WTC11 (cell line): Measurements from ENCODE around the gene FLOT2. TPM values are rescaled to one million over a fixed set of nuclear protein-coding genes. Genes with fewer than 3 reads are reported as not detected.

ENCODE experiments used
- ATAC-seq: fragments of 200-7000 bp; cut with Tn5 transposase; 2 replicates; pipeline ENCODE4 v1.10.0; 2021; ENCODE audit warnings: mild to moderate bottlenecking, moderate library complexity
- CTCF ChIA-PET: fragments of 300-600 bp; sonication (Branson Sonifier 250); formaldehyde crosslinking; loops from one replicate; lab custom pipeline; 2021; ENCODE audit warnings: antibody characterized with exemption; lab: Charles Lee
- POLR2A ChIA-PET: fragments of 350-600 bp; sonication (Branson Sonifier 250); formaldehyde crosslinking; loops from one replicate; lab custom pipeline; 2021; ENCODE audit warnings: antibody characterized with exemption; lab: Charles Lee
- DNase-seq: peaks from one replicate; pipeline ENCODE4 v3.0.0; 2021; ENCODE audit warnings: low spot score
- H3K27ac Mint-ChIP-seq: 2 replicates; pipeline ENCODE4 v1.8.0; 2021; ENCODE audit warnings: mixed read lengths
- H3K27me3 Mint-ChIP-seq: 2 replicates; pipeline ENCODE4 v1.8.0; 2021; ENCODE audit warnings: low read depth, mild to moderate bottlenecking, moderate library complexity, mixed read lengths
- H3K36me3 Mint-ChIP-seq: 2 replicates; pipeline ENCODE4 v1.8.0; 2021; ENCODE audit warnings: mixed read lengths
- H3K4me1 Mint-ChIP-seq: 2 replicates; pipeline ENCODE4 v1.8.0; 2022; ENCODE audit warnings: mixed read lengths
- H3K4me3 Mint-ChIP-seq: 2 replicates; pipeline ENCODE4 v1.8.0; 2021; ENCODE audit warnings: mild to moderate bottlenecking, moderate library complexity, mixed read lengths
- H3K9me3 Mint-ChIP-seq: 2 replicates; pipeline ENCODE4 v1.8.0; 2021; ENCODE audit warnings: mixed read lengths
- CDX4 ChIP-seq: fragments of 250-450 bp; sonication (Bioruptor Pico); IDR thresholded peaks from 2 replicates; pipeline ENCODE4 v1.9.0; 2021; ENCODE audit warnings: moderate library complexity, mild to moderate bottlenecking, inconsistent platforms, borderline replicate concordance
- CREB1 ChIP-seq: sonication (generic); formaldehyde crosslinking; IDR thresholded peaks from 2 replicates; pipeline ENCODE4 v1.8.0; 2023; ENCODE audit warnings: mild to moderate bottlenecking, missing genetic modification reagents
- FOXJ3 ChIP-seq: sonication (generic); formaldehyde crosslinking; IDR thresholded peaks from 2 replicates; pipeline ENCODE4 v1.9.0; 2021; ENCODE audit warnings: missing genetic modification reagents, mild to moderate bottlenecking, borderline replicate concordance
- HMGA2 ChIP-seq: fragments of 250-450 bp; sonication (Bioruptor Pico); IDR thresholded peaks from 2 replicates; pipeline ENCODE4 v1.4.0; 2021; ENCODE audit warnings: mild to moderate bottlenecking, moderate library complexity
- HMGXB4 ChIP-seq: sonication (generic); formaldehyde crosslinking; IDR thresholded peaks from 2 replicates; pipeline ENCODE4 v1.8.1; 2023; ENCODE audit warnings: mild to moderate bottlenecking, moderate library complexity, missing genetic modification reagents
- IRF1 ChIP-seq: sonication (generic); formaldehyde crosslinking; IDR thresholded peaks from 2 replicates; pipeline ENCODE4 v1.8.0; 2023; ENCODE audit warnings: missing genetic modification reagents
- JAZF1 ChIP-seq: fragments of 250-450 bp; sonication (Bioruptor Pico); IDR thresholded peaks from 2 replicates; pipeline ENCODE4 v1.9.0; 2021; ENCODE audit warnings: moderate library complexity, mild to moderate bottlenecking, inconsistent platforms
- SMAD4 ChIP-seq: sonication (generic); formaldehyde crosslinking; IDR thresholded peaks from 2 replicates; pipeline ENCODE4 v1.8.0; 2022; ENCODE audit warnings: mild to moderate bottlenecking, missing genetic modification reagents
- TP53 ChIP-seq: sonication (generic); formaldehyde crosslinking; IDR thresholded peaks from 2 replicates; pipeline ENCODE4 v1.8.1; 2023; ENCODE audit warnings: mild to moderate bottlenecking, missing genetic modification reagents
- ZBTB21 ChIP-seq: sonication (generic); formaldehyde crosslinking; IDR thresholded peaks from 2 replicates; pipeline ENCODE4 v1.8.1; 2023; ENCODE audit warnings: mild to moderate bottlenecking, missing genetic modification reagents, borderline replicate concordance
- ZMAT4 ChIP-seq: fragments of 250-450 bp; sonication (Bioruptor Pico); IDR thresholded peaks from 2 replicates; pipeline ENCODE4 v1.9.0; 2021; ENCODE audit warnings: mild to moderate bottlenecking
- ZNF138 ChIP-seq: sonication (generic); formaldehyde crosslinking; conservative IDR thresholded peaks from 2 replicates; pipeline ENCODE4 v1.8.1; 2022; ENCODE audit warnings: mild to moderate bottlenecking, moderate library complexity, missing genetic modification reagents
- ZNF425 ChIP-seq: fragments of 250-450 bp; sonication (Bioruptor Pico); conservative IDR thresholded peaks from 2 replicates; pipeline ENCODE4 v1.9.0; 2021; ENCODE audit warnings: mild to moderate bottlenecking
- ZNF512 ChIP-seq: sonication (generic); formaldehyde crosslinking; IDR thresholded peaks from 2 replicates; pipeline ENCODE4 v1.8.1; 2022; ENCODE audit warnings: missing genetic modification reagents, borderline replicate concordance
- ZSCAN18 ChIP-seq: fragments of 250-450 bp; sonication (Bioruptor Pico); IDR thresholded peaks from 2 replicates; pipeline ENCODE4 v2.1.2; 2022; ENCODE audit warnings: mild to moderate bottlenecking, moderate library complexity
- total RNA-seq: library from RNA; stranded (reverse); gene quantifications from 3 replicates; pipeline ENCODE4 v1.2.3, GENCODE V29; 2021

Gene FLOT2
- total RNA-seq, 1 experiment from 2014 or later: 139 TPM

- TF ChIP-seq ZNF425: no peak
- no peak for TF ChIP-seq FOXJ3 (CRISPR knock-in tag)
- no peak for TF ChIP-seq CDX4
- TF ChIP-seq IRF1: no peak
- TF ChIP-seq ZNF512 (CRISPR knock-in tag): no peak
- TF ChIP-seq ZBTB21 (CRISPR knock-in tag): no peak
- TF ChIP-seq HMGA2 (CRISPR knock-in tag): no peak
- no peak for TF ChIP-seq ZSCAN18 (CRISPR knock-in tag)
- no peak for TF ChIP-seq CREB1 (CRISPR knock-in tag)
- no peak for TF ChIP-seq TP53 (CRISPR knock-in tag)
- TF ChIP-seq ZNF138 (CRISPR knock-in tag): no peak
- TF ChIP-seq, all 79 proteins: peak for 0
These were observed 23.7 kb downstream of the FLOT2 start (continued) for GRCh38 chr17:28873839-28874238.

GRCh38 chr17:28871056-28871579, 26.4 kb downstream of the FLOT2 start:
- ChIA-PET POLR2A (no interaction called here), CTCF (interaction anchor here (1.1 to 2.3 kb wide), 4 partner anchors 10 to 144 kb away, joined by 3 to 11 read pairs (median 6); no protein-coding TSS in a partner anchor)
- H3K36me3 Mint-ChIP-seq: no peaks in the 10 kb centered on the region
- H3K27ac Mint-ChIP-seq: peak overlapping the region; percentile 60; the same call in 1 of the 2 replicates
- H3K4me3 Mint-ChIP-seq: no peak overlapping the region
- ATAC-seq: no peak
- peaks cover 20% of the 10 kb centered on the region for H3K27me3 Mint-ChIP-seq
- DNase-seq: no peak
- H3K9me3 Mint-ChIP-seq: no peaks in the 10 kb centered on the region
- TF ChIP-seq SMAD4 (CRISPR knock-in tag): no peak
- TF ChIP-seq JAZF1 (CRISPR knock-in tag): no peak
- TF ChIP-seq HMGXB4: no peak
- no peak for TF ChIP-seq ZMAT4 (CRISPR knock-in tag)
- H3K4me1 Mint-ChIP-seq: no peaks in the 10 kb centered on the region
